Measurements from ENCODE around the gene HCN2. TPM values are rescaled to one million over a fixed set of nuclear protein-coding genes. Genes with fewer than 3 reads are reported as not detected.

The HCN2 gene
- total RNA-seq, 6 donors from 2014 or later: 0.46 to 0.47 (median 0.46) TPM; not detected in 3

GRCh38 chr19:593055-593454 is 3.4 kb downstream of the HCN2 start:
- H3K4me1 ChIP-seq: peaks cover 10 to 29% (median 18%) of the 10 kb centered on the region in 4 donors
- DNase-seq (peak in 1 of 2 donors; percentile 48), ATAC-seq (ENCODE audit: low FRiP score in 2 of 2) (no peak)
- peaks cover 3 to 43% (median 30%) of the 10 kb centered on the region in 4 donors for H3K27me3 ChIP-seq
- no peaks in the 10 kb centered on the region for H3K36me3 ChIP-seq
- TF ChIP-seq POLR2A (IDR thresholded peaks at IDR 0.05) (no peak), EP300 (IDR thresholded peaks at IDR 0.05) (no peak), POLR2AphosphoS5 (IDR thresholded peaks at IDR 0.05) (no peak), CTCF (IDR thresholded peaks at IDR 0.05) (no peak)
- 87 to 88% methylated on average over 11 to 18 of the region's 18 CpGs for WGBS, 2 donors
- no peaks in the 10 kb centered on the region for H3K9me3 ChIP-seq
- H3K4me3 ChIP-seq: no peak overlapping the region
- H3K27ac ChIP-seq: no peak overlapping the region

- Histone ChIP-seq H3K4me1 (peaks cover 6 to 25% (median 14%) of the 10 kb centered on the region in 4 donors), H3K36me3 (no peaks in the 10 kb centered on the region), H3K27ac (no peak overlapping the region), H3K4me3 (no peak overlapping the region), H3K9me3 (no peaks in the 10 kb centered on the region), H3K27me3 (peaks cover 2 to 38% (median 27%) of the 10 kb centered on the region in 4 donors)
- no peak for TF ChIP-seq POLR2A (IDR thresholded peaks at IDR 0.05)
- no peak for TF ChIP-seq EP300 (IDR thresholded peaks at IDR 0.05)
- no peak for TF ChIP-seq POLR2AphosphoS5 (IDR thresholded peaks at IDR 0.05)
- no peak for TF ChIP-seq CTCF (IDR thresholded peaks at IDR 0.05)
- no peak for DNase-seq
- ATAC-seq (ENCODE audit: low FRiP score in 2 of 2): no peak
- 64% methylated on average over 8 to 9 of the region's 9 CpGs for WGBS, 2 donors
Measured at GRCh38 chr19:593505-593904, 3.8 kb downstream of the HCN2 start.

- DNase-seq (peak in 1 of 2 donors; percentile 67), ATAC-seq (ENCODE audit: low FRiP score in 2 of 2) (no peak)
- H3K4me1 ChIP-seq: peaks cover 6 to 16% (median 8%) of the 10 kb centered on the region in 4 donors
- H3K27ac ChIP-seq: no peak overlapping the region
- no peak overlapping the region for H3K4me3 ChIP-seq
- WGBS, 2 donors: 66 to 86% methylated on average over 9 to 16 of the region's 24 CpGs
- TF ChIP-seq POLR2A (IDR thresholded peaks at IDR 0.05) (no peak), CTCF (IDR thresholded peaks at IDR 0.05) (no peak), EP300 (IDR thresholded peaks at IDR 0.05) (no peak), POLR2AphosphoS5 (IDR thresholded peaks at IDR 0.05) (no peak)
- no peaks in the 10 kb centered on the region for H3K36me3 ChIP-seq
- H3K27me3 ChIP-seq: peaks cover 0 to 30% (median 18%) of the 10 kb centered on the region in 4 donors
- no peaks in the 10 kb centered on the region for H3K9me3 ChIP-seq
Measured at GRCh38 chr19:594265-594870, 4.7 kb downstream of the HCN2 start.

- H3K4me3 ChIP-seq: no peak overlapping the region
- no peak for TF ChIP-seq POLR2AphosphoS5 (IDR thresholded peaks at IDR 0.05)
- no peak for TF ChIP-seq CTCF (IDR thresholded peaks at IDR 0.05)
- TF ChIP-seq POLR2A (IDR thresholded peaks at IDR 0.05): no peak
- no peak for TF ChIP-seq EP300 (IDR thresholded peaks at IDR 0.05)
- peaks cover 1 to 8% (median 3%) of the 10 kb centered on the region in 4 donors for H3K4me1 ChIP-seq
- H3K9me3 ChIP-seq: no peaks in the 10 kb centered on the region
- DNase-seq: peak in 1 of 2 donors; percentile 73
- no peak for ATAC-seq (ENCODE audit: low FRiP score in 2 of 2)
- 82% methylated on average over 34 to 42 of the region's 42 CpGs for WGBS, 2 donors
- no peak overlapping the region for H3K27ac ChIP-seq
- peaks cover 0 to 23% (median 14%) of the 10 kb centered on the region in 4 donors for H3K27me3 ChIP-seq
- no peaks in the 10 kb centered on the region for H3K36me3 ChIP-seq
Measured at GRCh38 chr19:595326-596262, 5.9 kb downstream of the HCN2 start.

Measured in upper lobe of left lung (tissue), 6 donors.